HG02623 (cell line): ENCODE measurements around the gene CYCS.

Source experiments
- ATAC-seq: cut with Tn5 transposase; IDR thresholded peaks from one replicate; pipeline ENCODE4 v1.9.1; 2021; ENCODE audit warnings: moderate library complexity; ENCODE audit not compliant: unreplicated experiment

Gene CYCS

DNA sequence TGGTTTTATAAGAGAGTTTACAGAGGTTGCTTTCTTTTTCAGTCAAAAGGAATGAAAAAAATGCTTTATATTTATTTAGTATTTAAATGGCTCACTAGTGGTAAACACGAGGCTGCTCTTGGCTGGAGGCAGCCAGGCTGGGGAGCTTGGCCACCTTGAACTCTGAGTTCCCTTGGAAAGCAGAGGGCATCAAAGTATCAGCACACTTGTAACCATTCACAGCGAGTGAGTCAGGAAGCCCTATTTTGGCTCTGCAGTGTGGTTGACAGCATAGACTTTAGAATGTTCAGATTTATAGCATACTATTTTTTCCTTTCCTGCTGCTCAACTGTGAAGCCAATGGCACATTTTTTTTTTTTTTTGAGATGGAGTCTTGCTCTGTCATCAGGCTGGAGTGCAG, 51.6 kb downstream of the CYCS start:
- no peak for ATAC-seq
